ENCODE data around the gene NEURL1B. TPM values are rescaled to one million over a fixed set of nuclear protein-coding genes. Genes with fewer than 3 reads are reported as not detected.

The NEURL1B gene
- total RNA-seq, 1 experiment from 2014 or later = not detected

- H3K27ac ChIP-seq (ENCODE audit: low read length) = no peak overlapping the region
- no peaks in the 10 kb centered on the region for H3K9me2 ChIP-seq (replicated peaks; ENCODE audit: insufficient read depth, low read length)
- DNase-seq = no peak
- H2AFZ ChIP-seq (ENCODE audit: low read length) = no peak overlapping the region
- peaks cover under 1% of the 10 kb centered on the region; the same call in 1 of the 2 replicates for H3K4me1 ChIP-seq (ENCODE audit: low read length)
- H3K36me3 ChIP-seq (ENCODE audit: insufficient read depth, low read length) = no peaks in the 10 kb centered on the region
- H3K4me2 ChIP-seq (ENCODE audit: low read depth, low read length, poor library complexity, severe bottlenecking) = no peak overlapping the region
- H3K9ac ChIP-seq (ENCODE audit: low read length) = no peak overlapping the region
- no peaks in the 10 kb centered on the region for H3K9me3 ChIP-seq (ENCODE audit: low read length)
- no peaks in the 10 kb centered on the region for H3K79me2 ChIP-seq (ENCODE audit: low read length)
- H3K4me3 ChIP-seq (ENCODE audit: low read length) = no peak overlapping the region
- H4K20me1 ChIP-seq (ENCODE audit: insufficient read depth, low read depth, low read length) = no peaks in the 10 kb centered on the region
- no peaks in the 10 kb centered on the region for H3K27me3 ChIP-seq (ENCODE audit: low read length)
Observed at GRCh38 chr5:172691886-172692285, 50.8 kb downstream of the NEURL1B start.

- Histone ChIP-seq H3K36me3 (ENCODE audit: insufficient read depth, low read length) (no peaks in the 10 kb centered on the region), H3K4me3 (ENCODE audit: low read length) (no peak overlapping the region), H3K4me2 (ENCODE audit: low read depth, low read length, poor library complexity, severe bottlenecking) (no peak overlapping the region), H3K9me3 (ENCODE audit: low read length) (no peaks in the 10 kb centered on the region), H2AFZ (ENCODE audit: low read length) (no peak overlapping the region), H3K9me2 (replicated peaks; ENCODE audit: insufficient read depth, low read length) (no peaks in the 10 kb centered on the region), H3K9ac (ENCODE audit: low read length) (no peak overlapping the region), H4K20me1 (ENCODE audit: insufficient read depth, low read depth, low read length) (no peaks in the 10 kb centered on the region), H3K27ac (ENCODE audit: low read length) (no peak overlapping the region), H3K79me2 (ENCODE audit: low read length) (no peaks in the 10 kb centered on the region), H3K27me3 (ENCODE audit: low read length) (no peaks in the 10 kb centered on the region), H3K4me1 (ENCODE audit: low read length) (peaks cover 5% of the 10 kb centered on the region)
- DNase-seq = no peak
Observed at GRCh38 chr5:172692451-172692850, 51.4 kb downstream of the NEURL1B start.

- no peak for DNase-seq
- Histone ChIP-seq H4K20me1 (ENCODE audit: insufficient read depth, low read depth, low read length) (no peaks in the 10 kb centered on the region), H3K4me1 (ENCODE audit: low read length) (peaks cover 5% of the 10 kb centered on the region)
Observed at GRCh38 chr5:172692981-172693380, 51.9 kb downstream of the NEURL1B start.

GRCh38 chr5:172694061-172694460 is 53.0 kb downstream of the NEURL1B start:
- Histone ChIP-seq H3K79me2 (ENCODE audit: low read length) (no peaks in the 10 kb centered on the region), H4K20me1 (ENCODE audit: insufficient read depth, low read depth, low read length) (no peaks in the 10 kb centered on the region), H3K9me2 (replicated peaks; ENCODE audit: insufficient read depth, low read length) (no peaks in the 10 kb centered on the region), H3K9ac (ENCODE audit: low read length) (no peak overlapping the region), H3K27ac (ENCODE audit: low read length) (no peak overlapping the region), H3K4me3 (ENCODE audit: low read length) (no peak overlapping the region), H3K36me3 (ENCODE audit: insufficient read depth, low read length) (no peaks in the 10 kb centered on the region), H3K27me3 (ENCODE audit: low read length) (no peaks in the 10 kb centered on the region), H3K9me3 (ENCODE audit: low read length) (no peaks in the 10 kb centered on the region), H3K4me2 (ENCODE audit: low read depth, low read length, poor library complexity, severe bottlenecking) (no peak overlapping the region), H3K4me1 (ENCODE audit: low read length) (peaks cover 5% of the 10 kb centered on the region), H2AFZ (ENCODE audit: low read length) (no peak overlapping the region)
- DNase-seq = no peak

More at GRCh38 chr5:172692981-172693380, 51.9 kb downstream of the NEURL1B start:
- H3K4me3 ChIP-seq (ENCODE audit: low read length) = no peak overlapping the region
- H3K9me2 ChIP-seq (replicated peaks; ENCODE audit: insufficient read depth, low read length) = no peaks in the 10 kb centered on the region
- no peaks in the 10 kb centered on the region for H3K79me2 ChIP-seq (ENCODE audit: low read length)
- no peaks in the 10 kb centered on the region for H3K27me3 ChIP-seq (ENCODE audit: low read length)
- no peaks in the 10 kb centered on the region for H3K36me3 ChIP-seq (ENCODE audit: insufficient read depth, low read length)
- H3K9me3 ChIP-seq (ENCODE audit: low read length) = no peaks in the 10 kb centered on the region
- H3K9ac ChIP-seq (ENCODE audit: low read length) = no peak overlapping the region
- H2AFZ ChIP-seq (ENCODE audit: low read length) = no peak overlapping the region
- no peak overlapping the region for H3K27ac ChIP-seq (ENCODE audit: low read length)
- no peak overlapping the region for H3K4me2 ChIP-seq (ENCODE audit: low read depth, low read length, poor library complexity, severe bottlenecking)

GRCh38 chr5:172694541-172694940 is 53.5 kb downstream of the NEURL1B start:
- no peaks in the 10 kb centered on the region for H4K20me1 ChIP-seq (ENCODE audit: insufficient read depth, low read depth, low read length)
- DNase-seq = no peak
- no peak overlapping the region for H3K4me3 ChIP-seq (ENCODE audit: low read length)
- peaks cover 5% of the 10 kb centered on the region for H3K4me1 ChIP-seq (ENCODE audit: low read length)
- H3K9me2 ChIP-seq (replicated peaks; ENCODE audit: insufficient read depth, low read length) = no peaks in the 10 kb centered on the region
- no peaks in the 10 kb centered on the region for H3K27me3 ChIP-seq (ENCODE audit: low read length)
- no peaks in the 10 kb centered on the region for H3K79me2 ChIP-seq (ENCODE audit: low read length)
- H2AFZ ChIP-seq (ENCODE audit: low read length) = no peak overlapping the region
- no peaks in the 10 kb centered on the region for H3K9me3 ChIP-seq (ENCODE audit: low read length)
- H3K9ac ChIP-seq (ENCODE audit: low read length) = no peak overlapping the region
- no peak overlapping the region for H3K27ac ChIP-seq (ENCODE audit: low read length)
- H3K36me3 ChIP-seq (ENCODE audit: insufficient read depth, low read length) = no peaks in the 10 kb centered on the region
- H3K4me2 ChIP-seq (ENCODE audit: low read depth, low read length, poor library complexity, severe bottlenecking) = no peak overlapping the region

GRCh38 chr5:172695232-172696054 is 54.4 kb downstream of the NEURL1B start:
- Histone ChIP-seq H3K9me3 (ENCODE audit: low read length) (no peaks in the 10 kb centered on the region), H3K4me1 (ENCODE audit: low read length) (peaks cover 5% of the 10 kb centered on the region), H3K4me3 (ENCODE audit: low read length) (no peak overlapping the region), H3K9me2 (replicated peaks; ENCODE audit: insufficient read depth, low read length) (no peaks in the 10 kb centered on the region), H3K79me2 (ENCODE audit: low read length) (no peaks in the 10 kb centered on the region), H2AFZ (ENCODE audit: low read length) (no peak overlapping the region), H3K9ac (ENCODE audit: low read length) (no peak overlapping the region), H4K20me1 (ENCODE audit: insufficient read depth, low read depth, low read length) (no peaks in the 10 kb centered on the region), H3K27me3 (ENCODE audit: low read length) (no peaks in the 10 kb centered on the region), H3K4me2 (ENCODE audit: low read depth, low read length, poor library complexity, severe bottlenecking) (no peak overlapping the region), H3K36me3 (ENCODE audit: insufficient read depth, low read length) (no peaks in the 10 kb centered on the region), H3K27ac (ENCODE audit: low read length) (no peak overlapping the region)
- DNase-seq = no peak

- Histone ChIP-seq H3K4me3 (ENCODE audit: low read length) (no peak overlapping the region), H3K27me3 (ENCODE audit: low read length) (no peaks in the 10 kb centered on the region), H3K9me3 (ENCODE audit: low read length) (no peaks in the 10 kb centered on the region), H2AFZ (ENCODE audit: low read length) (no peak overlapping the region), H3K9ac (ENCODE audit: low read length) (no peak overlapping the region), H3K4me2 (ENCODE audit: low read depth, low read length, poor library complexity, severe bottlenecking) (no peak overlapping the region), H3K9me2 (replicated peaks; ENCODE audit: insufficient read depth, low read length) (no peaks in the 10 kb centered on the region), H3K27ac (ENCODE audit: low read length) (no peak overlapping the region), H3K4me1 (ENCODE audit: low read length) (peaks cover 5% of the 10 kb centered on the region), H3K79me2 (ENCODE audit: low read length) (no peaks in the 10 kb centered on the region), H4K20me1 (ENCODE audit: insufficient read depth, low read depth, low read length) (no peaks in the 10 kb centered on the region), H3K36me3 (ENCODE audit: insufficient read depth, low read length) (no peaks in the 10 kb centered on the region)
- DNase-seq = no peak
Observed at GRCh38 chr5:172696171-172696849, 55.2 kb downstream of the NEURL1B start.
